ENCODE results near the gene MYPN.
"Not testable (repeated sequence)": the region's sequence is repeated elsewhere in the genome, so short reads cannot be mapped to it uniquely, and the experiment has no call there.

MYPN gene

DNA sequence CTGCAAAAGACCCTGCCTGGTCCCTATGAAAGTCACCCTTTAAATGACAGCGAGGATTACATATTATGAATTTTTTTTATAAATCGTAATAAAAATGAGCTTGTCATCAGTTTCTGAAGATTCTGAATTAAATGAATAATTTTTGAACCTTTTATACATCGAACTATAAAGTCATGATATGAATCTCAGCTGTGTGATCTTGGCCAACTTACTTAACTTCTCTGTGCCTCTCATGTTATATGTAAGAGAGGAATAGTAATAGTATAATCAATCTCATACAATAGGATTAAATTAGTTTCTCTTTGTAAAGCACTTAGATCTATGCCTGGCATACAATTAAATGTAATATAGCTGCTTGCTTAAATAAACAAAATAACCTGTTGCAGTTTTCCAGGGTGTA lies 127.9 kb downstream of the MYPN start:
- DNase-seq = no peak

DNA sequence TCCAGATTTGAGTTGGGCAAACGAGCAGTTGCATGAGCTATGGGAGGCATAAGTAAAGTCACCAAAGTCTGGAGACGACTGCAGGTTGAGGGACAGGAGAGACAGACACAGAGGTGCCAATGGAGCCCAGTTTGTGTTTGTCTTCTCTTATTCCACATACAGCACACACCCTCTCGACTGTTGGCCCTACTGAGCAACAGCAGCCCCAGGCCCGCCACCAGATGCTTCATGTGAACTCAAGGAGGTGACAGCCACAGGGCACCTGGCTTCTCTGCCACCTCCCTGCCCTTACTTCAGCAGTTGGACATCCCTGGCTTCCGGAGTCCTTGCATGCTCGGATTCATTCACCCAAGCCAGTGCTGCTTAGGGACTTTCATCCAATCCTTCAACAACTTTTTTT lies 129.1 kb downstream of the MYPN start:
- no peak for DNase-seq

DNA sequence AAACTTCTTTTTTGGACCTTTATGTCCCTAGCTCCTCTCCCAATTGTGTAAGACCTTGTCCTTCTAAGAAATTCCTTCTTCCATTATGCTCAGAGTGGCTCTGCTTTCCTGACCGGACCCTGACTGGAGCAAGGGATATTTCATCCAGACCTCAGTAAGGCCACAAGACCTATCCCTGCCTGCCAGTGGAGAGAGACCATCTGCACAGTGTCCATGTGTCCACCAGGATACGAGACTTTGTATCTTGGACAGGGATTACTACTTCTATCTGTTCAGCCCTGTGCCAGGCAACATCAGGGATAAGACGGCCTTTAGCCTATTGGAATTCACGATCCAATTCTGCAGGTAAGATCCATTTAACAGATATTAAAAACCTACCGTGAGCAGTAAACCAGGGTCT lies 129.8 kb downstream of the MYPN start:
- DNase-seq = no peak

DNA sequence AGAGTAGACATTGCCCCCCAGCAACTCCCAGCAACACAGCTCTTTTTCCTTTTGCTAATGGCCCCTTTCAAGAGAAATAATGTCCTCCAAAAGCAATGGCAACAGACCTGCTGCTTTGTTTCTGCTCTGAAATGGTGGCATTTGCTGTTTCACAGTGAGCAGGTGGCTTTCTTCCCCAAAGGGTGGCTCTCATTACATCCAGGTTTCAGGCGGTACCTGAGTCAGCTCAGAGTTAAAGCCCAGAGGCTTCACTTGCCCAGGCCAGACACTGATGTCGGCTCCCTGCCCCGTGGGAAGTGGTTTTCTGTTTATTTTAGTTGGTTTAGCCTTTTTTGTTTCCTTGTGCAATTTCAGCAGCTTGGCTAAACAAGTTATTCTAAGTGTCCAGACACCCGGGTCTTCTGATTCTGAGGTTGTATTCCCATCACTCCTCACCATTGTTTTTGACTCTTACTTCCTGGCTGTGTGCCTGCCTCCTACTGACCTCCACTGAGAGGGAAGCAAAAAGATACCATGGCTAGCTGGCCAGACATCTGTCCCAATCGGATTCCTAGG lies 130.4 kb downstream of the MYPN start:
- no peak for DNase-seq

DNA sequence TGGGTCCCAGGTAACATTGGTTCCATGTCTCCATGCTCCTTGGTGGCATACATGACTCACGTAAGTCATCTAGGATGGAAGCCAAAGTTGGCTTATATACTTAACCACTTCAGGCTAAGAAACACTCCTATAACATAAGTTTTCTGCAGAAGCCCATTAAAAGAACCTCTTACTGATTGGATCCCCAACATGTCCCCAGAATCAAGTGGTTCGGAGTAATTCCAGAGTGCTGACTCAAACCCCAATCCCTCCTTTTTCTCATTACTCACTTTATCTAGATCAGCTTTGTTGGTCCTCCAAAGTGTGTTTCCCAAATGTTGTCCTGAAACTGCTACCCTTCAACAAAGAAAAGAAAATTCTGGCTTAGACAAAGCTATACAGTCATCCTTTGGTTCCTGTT lies 132.8 kb downstream of the MYPN start:
- DNase-seq = no peak

DNA sequence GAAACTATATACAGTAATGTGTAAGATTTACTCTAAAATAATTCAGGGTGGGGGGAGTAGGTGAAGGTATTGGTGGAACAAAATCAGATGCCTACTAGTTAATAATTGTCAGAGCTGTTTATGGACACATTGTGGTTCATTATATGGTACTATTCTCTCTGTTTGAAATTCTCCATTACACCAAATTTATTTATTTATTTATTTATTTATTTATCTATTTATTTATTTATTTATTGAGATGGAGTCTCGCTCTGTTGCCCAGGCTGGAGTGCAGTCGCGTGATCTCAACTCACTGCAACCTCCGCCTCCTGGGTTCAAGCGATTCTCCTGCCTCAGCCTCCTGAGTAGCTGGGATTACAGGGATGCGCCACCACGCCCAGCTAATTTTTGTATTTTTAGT lies 137.1 kb downstream of the MYPN start:
- DNase-seq = not testable (repeated sequence)

DNA sequence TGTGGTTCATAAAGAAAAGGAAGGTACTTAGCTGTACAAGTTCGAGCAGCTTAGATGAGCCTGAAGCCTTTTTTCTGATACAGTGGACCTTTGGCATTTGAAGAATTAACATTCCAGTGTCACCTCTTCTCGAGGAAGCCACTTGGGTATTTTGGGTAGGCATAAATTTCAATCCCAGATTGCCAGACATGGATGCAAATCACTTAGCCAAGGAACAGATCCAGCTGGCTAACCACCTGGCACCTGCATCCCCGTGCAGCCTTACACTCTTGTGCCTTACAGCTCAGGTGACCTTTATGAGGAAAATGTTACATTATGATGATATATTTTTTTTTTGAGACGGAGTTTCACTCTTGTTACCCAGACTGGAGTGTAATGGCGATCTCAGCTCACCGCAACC lies 138.6 kb downstream of the MYPN start:
- DNase-seq = no peak

DNA sequence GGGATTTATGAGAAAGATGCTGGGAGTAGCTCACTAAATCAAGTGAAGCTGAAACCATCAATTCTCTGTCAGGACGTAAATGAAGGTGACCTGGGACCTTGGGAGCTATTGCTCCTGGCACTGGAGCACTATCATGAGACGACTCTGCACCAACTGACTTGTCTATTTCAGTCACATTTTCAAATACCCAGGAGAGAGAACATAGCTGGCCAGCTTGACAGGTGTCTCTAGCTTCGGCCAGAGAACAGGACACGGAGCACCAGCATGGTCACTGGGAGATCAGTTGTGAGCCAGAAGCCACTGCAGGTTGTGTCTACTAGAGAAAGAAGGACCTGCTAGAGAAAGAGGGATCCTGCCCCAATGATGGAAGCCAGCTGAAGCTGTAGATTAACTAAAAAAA lies 140.0 kb downstream of the MYPN start:
- no peak for DNase-seq

DNA sequence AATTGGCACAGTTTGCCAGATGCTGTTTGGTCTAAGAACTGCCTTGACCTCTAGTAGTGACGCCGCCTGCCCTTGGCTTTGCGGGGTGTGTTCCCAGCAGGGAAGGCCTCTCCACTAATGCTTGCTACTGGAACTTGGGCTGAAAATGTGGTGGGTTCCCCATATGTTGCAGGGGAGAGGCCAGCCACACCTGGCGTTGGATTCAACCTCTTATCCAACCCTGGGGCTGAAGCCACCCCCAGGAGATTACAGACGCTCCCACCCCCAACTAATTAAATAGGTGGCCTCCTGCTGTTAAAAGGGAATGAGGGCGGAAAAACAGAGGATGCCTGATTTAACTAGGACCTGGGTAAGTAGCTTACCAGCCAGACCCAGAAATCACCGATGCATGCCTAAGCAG lies 141.9 kb downstream of the MYPN start:
- no peak for DNase-seq

DNA sequence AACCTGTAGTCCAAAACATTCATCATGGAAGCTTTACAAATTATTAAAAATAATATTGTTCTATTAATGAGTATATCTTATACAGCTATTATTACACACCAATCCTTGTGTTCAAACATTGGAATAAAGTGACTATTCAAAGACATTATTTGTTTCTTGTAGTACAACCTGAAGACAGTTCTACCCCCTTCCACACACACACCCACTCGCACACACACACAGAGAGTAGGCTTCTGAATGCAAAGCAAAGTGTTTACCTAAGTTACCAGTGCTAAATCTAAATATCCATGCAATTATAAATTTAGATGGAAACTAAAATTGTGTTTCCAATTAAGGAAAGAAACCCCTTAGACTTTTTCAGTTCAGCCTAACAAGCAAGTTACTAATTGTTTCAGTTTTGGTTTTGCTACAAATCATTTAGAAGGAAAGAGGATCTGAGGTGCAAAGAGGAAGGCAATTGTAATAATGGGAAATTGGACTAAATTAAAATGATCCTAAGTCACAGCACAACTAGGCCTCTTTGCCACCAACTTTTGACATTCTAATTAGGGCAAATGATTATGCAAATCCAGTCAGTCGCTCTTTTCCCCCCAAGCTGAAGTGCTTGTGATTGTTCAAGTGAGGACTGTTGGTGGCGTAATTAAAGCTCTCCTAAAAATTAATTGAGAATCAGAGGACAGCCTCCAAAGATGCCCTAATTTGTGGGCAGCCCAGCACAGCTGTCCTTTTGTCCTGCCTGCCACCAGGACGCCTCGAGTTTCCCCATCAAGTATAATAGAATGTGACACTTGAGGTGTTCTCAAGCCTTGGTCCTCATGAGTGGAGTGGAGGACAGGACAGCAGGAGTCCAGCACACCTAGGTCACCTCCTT lies 142.6 kb downstream of the MYPN start:
- DNase-seq = no peak

DNA sequence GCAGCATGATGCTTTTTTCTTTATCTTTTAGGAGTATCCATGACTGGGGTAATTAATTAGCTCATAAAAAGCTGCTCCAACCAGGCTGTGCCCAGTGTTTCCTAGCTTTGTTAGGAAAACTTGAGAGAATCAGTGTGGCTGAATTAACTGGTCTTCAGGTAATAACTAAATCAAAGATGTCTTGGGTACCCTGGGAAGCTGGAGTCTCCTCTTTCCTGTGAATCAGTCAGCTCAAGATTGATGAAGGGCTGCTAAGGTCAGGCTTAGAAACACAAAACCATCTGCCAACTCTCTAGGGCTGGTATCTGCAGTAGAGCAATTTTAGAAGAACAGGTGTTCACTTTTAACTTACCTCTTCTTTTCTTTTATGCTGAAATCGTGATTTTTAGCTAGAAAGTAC lies 144.1 kb downstream of the MYPN start:
- DNase-seq = no peak

DNA sequence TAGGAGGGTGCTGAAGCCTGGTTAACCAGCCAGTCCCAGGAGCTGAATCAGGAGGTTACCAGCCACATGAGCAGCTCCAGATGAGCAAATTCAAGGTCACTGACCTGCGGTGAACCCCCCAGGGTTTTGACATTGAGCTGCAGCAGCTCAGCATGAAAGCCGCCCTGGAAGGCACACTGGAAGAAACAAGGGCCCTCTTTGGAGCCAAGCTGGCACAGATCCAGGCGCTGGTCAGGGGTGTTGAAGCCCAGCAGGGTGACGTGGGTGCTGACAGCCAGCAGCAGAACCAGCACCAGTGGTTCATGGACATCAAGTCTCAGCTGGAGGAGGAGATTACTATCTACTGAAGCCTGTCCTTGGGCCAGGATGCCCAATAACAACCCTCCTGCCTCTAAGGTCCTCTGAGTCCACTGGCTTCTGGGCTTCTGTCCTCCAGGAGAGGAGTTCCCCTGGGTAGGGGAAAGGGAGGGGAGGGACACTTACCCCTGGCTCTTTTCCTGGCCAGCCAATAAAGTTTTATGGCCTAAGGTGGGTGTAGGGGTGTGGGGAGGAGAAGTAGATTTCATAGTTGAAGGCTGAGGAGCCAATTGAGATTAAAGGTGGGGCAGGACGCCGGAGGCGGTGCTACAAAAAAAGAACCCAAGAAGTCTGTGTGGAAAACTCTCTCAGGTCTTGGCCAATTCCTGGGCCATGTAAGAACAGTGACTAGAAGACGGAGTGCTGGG lies 152.0 kb downstream of the MYPN start:
- peak; percentile 18 for DNase-seq
